Small intestine (tissue), 7 donors: ENCODE measurements around the gene C1QTNF1. TPM values are rescaled to one million over a fixed set of nuclear protein-coding genes. Genes with fewer than 3 reads are reported as not detected.

Source experiments
- DNase-seq, 2 donors: peaks; one replicate each; pipeline versions ENCODE4 v3.0.0 to v3.0.0-alpha.2; 2013
- FAIRE-seq: peaks from 2 replicates; lab custom pipeline; 2012; peaks lifted over from hg19 to GRCh38; lab: Jason Lieb, UNC
- H3K27ac ChIP-seq, 3 donors: one replicate each; pipeline ENCODE4 v1.5.1; 2013; ENCODE audit warnings: low read length in 2 of 3, mild to moderate bottlenecking in 2 of 3, control low read depth in 1 of 3, inconsistent platforms in 1 of 3, low read depth in 1 of 3, moderate library complexity in 1 of 3
- H3K27me3 ChIP-seq, 3 donors: one replicate each; pipeline ENCODE4 v1.6.1; 2013; ENCODE audit warnings: low read length in 3 of 3, inconsistent platforms in 1 of 3; ENCODE audit not compliant: control insufficient read depth in 3 of 3, insufficient read depth in 3 of 3
- H3K36me3 ChIP-seq, 3 donors: one replicate each; pipeline ENCODE4 v1.6.1; 2013; ENCODE audit warnings: low read length in 3 of 3, inconsistent platforms in 1 of 3, low read depth in 1 of 3, mild to moderate bottlenecking in 1 of 3, moderate library complexity in 1 of 3; ENCODE audit not compliant: control insufficient read depth in 3 of 3, insufficient read depth in 2 of 3
- H3K4me1 ChIP-seq, 3 donors: one replicate each; pipeline ENCODE4 v1.6.1; 2013; ENCODE audit warnings: low read length in 2 of 3, inconsistent platforms in 1 of 3, low read depth in 1 of 3, mild to moderate bottlenecking in 1 of 3, moderate library complexity in 1 of 3; ENCODE audit not compliant: control insufficient read depth in 3 of 3, insufficient read depth in 2 of 3
- H3K4me3 ChIP-seq, 3 donors: one replicate each; pipeline ENCODE4 v1.5.1; 2013; ENCODE audit warnings: low read length in 3 of 3, control low read depth in 1 of 3, inconsistent platforms in 1 of 3, low read depth in 1 of 3, mild to moderate bottlenecking in 1 of 3, moderate library complexity in 1 of 3
- H3K9me3 ChIP-seq, 2 donors: one replicate each; pipeline ENCODE4 v1.6.1; 2013; ENCODE audit warnings: low read depth in 1 of 2, low read length in 1 of 2; ENCODE audit not compliant: control insufficient read depth in 2 of 2, insufficient read depth in 1 of 2
- WGBS, 3 donors: extraction: QIAGEN DNeasy Blood & Tissue Kit; methylation state at CpG; one replicate each; pipeline ENCODE4 v1.1.7; 2013; 5-methylcytosine and 5-hydroxymethylcytosine counted together
- polyA plus RNA-seq, 4 donors: library from polyadenylated mRNA; stranded (reverse) in 3 of 4; unstranded in 1 of 4; fragments of 200-250 nt in 3 of 4; fragments of 120-200 nt in 1 of 4; gene quantifications; one replicate each; pipeline versions ENCODE4 v1.2.1 to v1.2.3, GENCODE V29; 2013
- donor health status: healthy with polysubstance abuse.
- donor health status: control.
- donor health status: control.
- donor health status: Bipolar disorder and iron deficiency.
- donor health status: healthy.

Gene C1QTNF1
- polyA plus RNA-seq, 4 donors: 0.67 to 57.4 (median 2.8) TPM

GRCh38 chr17:79007504-79008381, 16.2 kb upstream of the C1QTNF1 start:
- peaks cover 14 to 35% (median 20%) of the 10 kb centered on the region in 3 donors for H3K4me1 ChIP-seq
- H3K27me3 ChIP-seq: no peaks in the 10 kb centered on the region
- DNase-seq: peak in 1 of 2 donors; percentile 50
- H3K9me3 ChIP-seq: no peaks in the 10 kb centered on the region
- H3K4me3 ChIP-seq: peak overlapping the region in 1 of 3 donors; percentile 78
- no peak for FAIRE-seq
- H3K36me3 ChIP-seq: peaks cover 0 to 30% (median 0%) of the 10 kb centered on the region in 3 donors
- 42 to 67% (median 54%) methylated on average over 21 of the region's 21 CpGs for WGBS, 3 donors
- H3K27ac ChIP-seq: peak overlapping the region in 2 of 3 donors; percentile 32 to 33

GRCh38 chr17:79008666-79009387, 15.1 kb upstream of the C1QTNF1 start:
- DNase-seq: no peak
- Histone ChIP-seq H3K4me3 (peak overlapping the region; percentile 76 to 93 (median 78)), H3K27ac (peak overlapping the region in 2 of 3 donors; percentile 77 to 85), H3K9me3 (no peaks in the 10 kb centered on the region), H3K4me1 (peaks cover 14 to 35% (median 20%) of the 10 kb centered on the region in 3 donors), H3K27me3 (no peaks in the 10 kb centered on the region), H3K36me3 (peaks cover 0 to 20% (median 0%) of the 10 kb centered on the region in 3 donors)
- whole genome bisulfite sequencing, 3 donors: 6 to 28% (median 16%) methylated on average over 7 of the region's 7 CpGs
- FAIRE-seq: no peak

- Histone ChIP-seq H3K4me1 (peaks cover 14 to 35% (median 20%) of the 10 kb centered on the region in 3 donors), H3K27ac (peak within 1 kb of the TSS; percentile 16 to 87 (median 77)), H3K4me3 (peak within 1 kb of the TSS; percentile 76 to 93 (median 78)), H3K9me3 (no peaks in the 10 kb centered on the region), H3K36me3 (peaks cover 0 to 20% (median 0%) of the 10 kb centered on the region in 3 donors), H3K27me3 (no peaks in the 10 kb centered on the region)
- FAIRE-seq (no peak), DNase-seq (peak; percentile 77 to 92)
- 1 to 2% (median 1%) methylated on average over 63 to 73 of the region's 73 CpGs for WGBS, 3 donors
These were observed 14.3 kb upstream of the C1QTNF1 start, which contains the start of gene CANT1 for GRCh38 chr17:79009397-79010303. Gene CANT1 (minus strand): TSS chr17:79009764. CDS start chr17:78997622, 12,142 bp downstream.

- Histone ChIP-seq H3K36me3 (peaks cover 0 to 20% (median 0%) of the 10 kb centered on the region in 3 donors), H3K4me1 (peaks cover 14 to 32% (median 20%) of the 10 kb centered on the region in 3 donors), H3K9me3 (no peaks in the 10 kb centered on the region), H3K4me3 (peak overlapping the region; percentile 50 to 78 (median 76)), H3K27ac (peak overlapping the region in 2 of 3 donors; percentile 16 to 87), H3K27me3 (no peaks in the 10 kb centered on the region)
- DNase-seq (no peak), FAIRE-seq (no peak)
- WGBS, 3 donors: 62 to 63% (median 62%) methylated on average over 7 of the region's 7 CpGs
These were observed 13.7 kb upstream of the C1QTNF1 start for GRCh38 chr17:79010304-79010646.

GRCh38 chr17:79011451-79012147, 12.4 kb upstream of the C1QTNF1 start:
- WGBS, 3 donors: 63 to 67% (median 66%) methylated on average over 5 of the region's 5 CpGs
- H3K9me3 ChIP-seq: peaks cover 0 to 4% of the 10 kb centered on the region in 2 donors
- no peak overlapping the region for H3K4me3 ChIP-seq
- H3K27me3 ChIP-seq: no peaks in the 10 kb centered on the region
- peaks cover 0 to 13% (median 0%) of the 10 kb centered on the region in 3 donors for H3K36me3 ChIP-seq
- H3K27ac ChIP-seq: no peak overlapping the region
- H3K4me1 ChIP-seq: peaks cover 9 to 19% (median 12%) of the 10 kb centered on the region in 3 donors
- DNase-seq: no peak
- no peak for FAIRE-seq

DNA sequence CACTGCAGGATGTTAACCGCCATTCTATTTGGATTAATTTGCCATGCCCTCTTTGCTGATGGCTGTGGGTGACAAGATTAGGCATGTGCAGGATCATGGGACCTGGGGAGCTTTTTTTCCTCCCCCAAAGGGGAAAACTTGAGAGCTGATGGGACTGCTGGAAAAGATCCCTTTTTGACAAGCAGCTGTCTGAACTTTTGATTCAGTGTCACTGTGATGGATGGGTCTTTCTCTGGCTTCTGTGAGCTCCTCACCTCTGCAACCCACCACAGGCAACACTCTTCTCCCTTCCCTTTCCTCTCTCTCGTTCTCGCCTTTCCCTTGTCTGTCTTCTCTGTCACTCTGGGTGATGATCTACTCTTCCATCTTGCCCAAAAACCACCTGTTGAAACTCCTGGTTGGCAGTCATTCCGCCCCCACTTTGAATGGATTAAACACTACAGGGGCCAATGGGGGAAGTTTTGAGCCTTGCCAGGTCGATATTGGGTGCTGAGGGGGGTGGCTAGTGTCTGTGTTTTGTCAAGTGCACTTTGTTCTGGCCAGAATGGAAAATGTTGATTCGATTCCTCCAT, 11.3 kb upstream of the C1QTNF1 start:
- no peak for FAIRE-seq
- Histone ChIP-seq H3K4me3 (no peak overlapping the region), H3K36me3 (peaks cover 0 to 6% (median 0%) of the 10 kb centered on the region in 3 donors), H3K9me3 (peaks cover 0 to 4% of the 10 kb centered on the region in 2 donors), H3K4me1 (peaks cover 5 to 14% (median 8%) of the 10 kb centered on the region in 3 donors), H3K27ac (no peak overlapping the region), H3K27me3 (no peaks in the 10 kb centered on the region)
- 74 to 79% (median 79%) methylated on average over 6 of the region's 6 CpGs for WGBS, 3 donors
- no peak for DNase-seq

DNA sequence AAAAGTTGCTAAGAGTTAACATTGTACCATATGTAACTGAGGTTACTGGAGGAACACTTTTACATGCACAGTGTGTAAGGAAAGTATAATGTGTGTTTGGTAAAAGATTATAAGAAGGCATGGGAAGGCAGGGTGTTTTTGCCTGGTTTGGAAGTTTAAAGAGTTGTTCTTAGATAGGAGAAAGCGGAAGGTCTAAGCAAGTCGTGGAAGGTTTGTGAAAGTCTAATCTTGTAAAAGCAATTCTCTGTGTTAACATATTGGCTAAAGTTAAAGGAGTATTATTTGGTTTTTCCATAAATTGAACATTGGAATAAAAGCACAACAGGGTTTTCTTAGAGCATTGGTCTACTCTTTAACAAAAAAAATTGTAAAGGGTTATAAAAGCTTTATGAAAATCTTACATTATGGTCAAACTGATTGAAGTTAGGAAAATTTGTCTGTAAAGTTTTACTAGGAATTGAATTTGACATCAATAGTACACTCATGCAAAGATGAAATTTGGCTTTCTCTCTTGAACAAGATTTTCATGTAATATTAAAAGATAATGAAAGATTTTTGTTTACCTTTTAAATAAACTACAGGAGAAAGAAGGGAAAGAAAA, 9.7 kb upstream of the C1QTNF1 start:
- no peaks in the 10 kb centered on the region for H3K27me3 ChIP-seq
- FAIRE-seq (no peak), DNase-seq (no peak)
- no peak overlapping the region for H3K27ac ChIP-seq
- WGBS, 3 donors: 84 to 90% (median 85%) methylated on average over 2 of the region's 2 CpGs
- H3K4me3 ChIP-seq: no peak overlapping the region
- peaks cover 0 to 11% (median 3%) of the 10 kb centered on the region in 3 donors for H3K4me1 ChIP-seq
- H3K9me3 ChIP-seq: peaks cover 0 to 4% of the 10 kb centered on the region in 2 donors
- H3K36me3 ChIP-seq: no peaks in the 10 kb centered on the region
